ENCODE results near the gene PLAAT5.
"Not testable (repeated sequence)": the region's sequence is repeated elsewhere in the genome, so short reads cannot be mapped to it uniquely, and the experiment has no call there.

Gene PLAAT5

GRCh38 chr11:63528729-63529278 is 37.8 kb upstream of the PLAAT5 start:
- not testable (repeated sequence) for H3K23ac ChIP-seq (ENCODE audit: low read length in 2 of 2); H2AFZ ChIP-seq (ENCODE audit: low read depth, low read length); H3K4ac ChIP-seq (ENCODE audit: low read depth in 1 of 2, low read length in 2 of 2); H2BK120ac ChIP-seq (ENCODE audit: low read depth, low read length); H2BK12ac ChIP-seq (ENCODE audit: low read length in 2 of 2); H3K18ac ChIP-seq (ENCODE audit: low read depth in 1 of 2, low read length in 2 of 2); H4K8ac ChIP-seq (ENCODE audit: low read length); H4K91ac ChIP-seq (ENCODE audit: low read length); H3K14ac ChIP-seq (ENCODE audit: low read length in 2 of 2); H3K27me3 ChIP-seq (ENCODE audit: control insufficient read depth in 1 of 2, insufficient read depth in 1 of 2, low read length in 2 of 2); H2BK15ac ChIP-seq (ENCODE audit: low read depth, poor library complexity, severe bottlenecking); H3K9ac ChIP-seq (ENCODE audit: low read length); H3K36me3 ChIP-seq (ENCODE audit: control insufficient read depth in 1 of 2, insufficient read depth in 2 of 2, low read depth in 1 of 2, low read length in 2 of 2); H3K4me3 ChIP-seq (ENCODE audit: insufficient read depth in 1 of 2, low read depth in 1 of 2, low read length in 2 of 2); H3K9me3 ChIP-seq (ENCODE audit: control insufficient read depth, low read length); DNase-seq; H3K4me2 ChIP-seq (ENCODE audit: low read length, poor library complexity, severe bottlenecking); H3K79me1 ChIP-seq (replicated peaks; ENCODE audit: low read length, poor library complexity, severe bottlenecking)
- WGBS = 37% methylated on average over 1 of the region's 3 CpGs
- peak overlapping the region; percentile 9 for H2BK5ac ChIP-seq (ENCODE audit: low read depth, low read length, poor library complexity, severe bottlenecking)
- peak overlapping the region; percentile 91 for H2AK5ac ChIP-seq (ENCODE audit: low read length, severe bottlenecking)
- peaks cover 10% of the 10 kb centered on the region for H3K4me1 ChIP-seq (ENCODE audit: control insufficient read depth, insufficient read depth, low read depth, low read length)
- H3K27ac ChIP-seq (ENCODE audit: low read length, poor library complexity, severe bottlenecking) = peak overlapping the region; percentile 90

GRCh38 chr11:63528156-63528555 is 37.2 kb upstream of the PLAAT5 start:
- not testable (repeated sequence) for H3K4me3 ChIP-seq (ENCODE audit: insufficient read depth in 1 of 2, low read depth in 1 of 2, low read length in 2 of 2); DNase-seq; H3K36me3 ChIP-seq (ENCODE audit: control insufficient read depth in 1 of 2, insufficient read depth in 2 of 2, low read depth in 1 of 2, low read length in 2 of 2); H3K18ac ChIP-seq (ENCODE audit: low read depth in 1 of 2, low read length in 2 of 2); H3K4ac ChIP-seq (ENCODE audit: low read depth in 1 of 2, low read length in 2 of 2); H3K9me3 ChIP-seq (ENCODE audit: control insufficient read depth, low read length); H3K4me2 ChIP-seq (ENCODE audit: low read length, poor library complexity, severe bottlenecking); H3K4me1 ChIP-seq (ENCODE audit: control insufficient read depth, insufficient read depth, low read depth, low read length); H4K8ac ChIP-seq (ENCODE audit: low read length); H2BK120ac ChIP-seq (ENCODE audit: low read depth, low read length); H3K27me3 ChIP-seq (ENCODE audit: control insufficient read depth in 1 of 2, insufficient read depth in 1 of 2, low read length in 2 of 2); H3K23ac ChIP-seq (ENCODE audit: low read length in 2 of 2); H2BK15ac ChIP-seq (ENCODE audit: low read depth, poor library complexity, severe bottlenecking); H2BK12ac ChIP-seq (ENCODE audit: low read length in 2 of 2); H2AK5ac ChIP-seq (ENCODE audit: low read length, severe bottlenecking); H3K9ac ChIP-seq (ENCODE audit: low read length); H3K27ac ChIP-seq (ENCODE audit: low read length, poor library complexity, severe bottlenecking); H2BK5ac ChIP-seq (ENCODE audit: low read depth, low read length, poor library complexity, severe bottlenecking); H3K79me1 ChIP-seq (replicated peaks; ENCODE audit: low read length, poor library complexity, severe bottlenecking); H4K91ac ChIP-seq (ENCODE audit: low read length); H2AFZ ChIP-seq (ENCODE audit: low read depth, low read length); H3K14ac ChIP-seq (ENCODE audit: low read length in 2 of 2)
- 23% methylated on average over 2 of the region's 11 CpGs for WGBS

GRCh38 chr11:63527667-63528066 is 36.7 kb upstream of the PLAAT5 start:
- Histone ChIP-seq H4K8ac (ENCODE audit: low read length) (no peak overlapping the region), H2AFZ (ENCODE audit: low read depth, low read length) (no peak overlapping the region), H3K4ac (ENCODE audit: low read depth in 1 of 2, low read length in 2 of 2) (no peak overlapping the region), H3K79me1 (replicated peaks; ENCODE audit: low read length, poor library complexity, severe bottlenecking) (no peaks in the 10 kb centered on the region), H3K4me2 (ENCODE audit: low read length, poor library complexity, severe bottlenecking) (peak overlapping the region; percentile 34), H3K27ac (ENCODE audit: low read length, poor library complexity, severe bottlenecking) (peak overlapping the region; percentile 71), H3K9ac (ENCODE audit: low read length) (no peak overlapping the region), H2BK5ac (ENCODE audit: low read depth, low read length, poor library complexity, severe bottlenecking) (peak overlapping the region; percentile 76), H3K4me3 (ENCODE audit: insufficient read depth in 1 of 2, low read depth in 1 of 2, low read length in 2 of 2) (no peak overlapping the region), H3K4me1 (ENCODE audit: control insufficient read depth, insufficient read depth, low read depth, low read length) (peaks cover 6% of the 10 kb centered on the region), H4K91ac (ENCODE audit: low read length) (no peak overlapping the region), H2BK12ac (ENCODE audit: low read length in 2 of 2) (no peak overlapping the region), H3K27me3 (ENCODE audit: control insufficient read depth in 1 of 2, insufficient read depth in 1 of 2, low read length in 2 of 2) (no peaks in the 10 kb centered on the region), H2AK5ac (ENCODE audit: low read length, severe bottlenecking) (peak overlapping the region; percentile 77), H3K18ac (ENCODE audit: low read depth in 1 of 2, low read length in 2 of 2) (no peak overlapping the region), H3K14ac (ENCODE audit: low read length in 2 of 2) (no peak overlapping the region), H2BK120ac (ENCODE audit: low read depth, low read length) (no peak overlapping the region), H3K9me3 (ENCODE audit: control insufficient read depth, low read length) (no peaks in the 10 kb centered on the region), H3K23ac (ENCODE audit: low read length in 2 of 2) (no peak overlapping the region), H2BK15ac (ENCODE audit: low read depth, poor library complexity, severe bottlenecking) (no peak overlapping the region), H3K36me3 (ENCODE audit: control insufficient read depth in 1 of 2, insufficient read depth in 2 of 2, low read depth in 1 of 2, low read length in 2 of 2) (no peaks in the 10 kb centered on the region)
- WGBS = 89% methylated on average over 2 of the region's 2 CpGs
- DNase-seq = no peak

GRCh38 chr11:63523151-63523550 is 32.2 kb upstream of the PLAAT5 start:
- H4K91ac ChIP-seq (ENCODE audit: low read length) = no peak overlapping the region
- no peak overlapping the region for H3K4me2 ChIP-seq (ENCODE audit: low read length, poor library complexity, severe bottlenecking)
- no peak overlapping the region for H2BK15ac ChIP-seq (ENCODE audit: low read depth, poor library complexity, severe bottlenecking)
- H3K14ac ChIP-seq (ENCODE audit: low read length in 2 of 2) = no peak overlapping the region
- DNase-seq = no peak
- no peak overlapping the region for H3K4ac ChIP-seq (ENCODE audit: low read depth in 1 of 2, low read length in 2 of 2)
- no peak overlapping the region for H2BK5ac ChIP-seq (ENCODE audit: low read depth, low read length, poor library complexity, severe bottlenecking)
- no peak overlapping the region for H4K8ac ChIP-seq (ENCODE audit: low read length)
- no peaks in the 10 kb centered on the region for H3K79me1 ChIP-seq (replicated peaks; ENCODE audit: low read length, poor library complexity, severe bottlenecking)
- no peak overlapping the region for H3K18ac ChIP-seq (ENCODE audit: low read depth in 1 of 2, low read length in 2 of 2)
- no peaks in the 10 kb centered on the region for H3K9me3 ChIP-seq (ENCODE audit: control insufficient read depth, low read length)
- H2AK5ac ChIP-seq (ENCODE audit: low read length, severe bottlenecking) = no peak overlapping the region
- no peak overlapping the region for H3K9ac ChIP-seq (ENCODE audit: low read length)
- no peak overlapping the region for H3K4me3 ChIP-seq (ENCODE audit: insufficient read depth in 1 of 2, low read depth in 1 of 2, low read length in 2 of 2)
- no peaks in the 10 kb centered on the region for H3K27me3 ChIP-seq (ENCODE audit: control insufficient read depth in 1 of 2, insufficient read depth in 1 of 2, low read length in 2 of 2)
- peaks cover 2% of the 10 kb centered on the region for H3K4me1 ChIP-seq (ENCODE audit: control insufficient read depth, insufficient read depth, low read depth, low read length)
- 81% methylated on average over 7 of the region's 7 CpGs for WGBS
- H3K36me3 ChIP-seq (ENCODE audit: control insufficient read depth in 1 of 2, insufficient read depth in 2 of 2, low read depth in 1 of 2, low read length in 2 of 2) = no peaks in the 10 kb centered on the region
- no peak overlapping the region for H3K23ac ChIP-seq (ENCODE audit: low read length in 2 of 2)
- no peak overlapping the region for H2AFZ ChIP-seq (ENCODE audit: low read depth, low read length)
- H2BK120ac ChIP-seq (ENCODE audit: low read depth, low read length) = no peak overlapping the region
- H3K27ac ChIP-seq (ENCODE audit: low read length, poor library complexity, severe bottlenecking) = no peak overlapping the region
- no peak overlapping the region for H2BK12ac ChIP-seq (ENCODE audit: low read length in 2 of 2)
